Endothelial cell of umbilical vein (primary cell): ENCODE data around the gene KIFC3. TPM values are rescaled to one million over a fixed set of nuclear protein-coding genes. Genes with fewer than 3 reads are reported as not detected.

Experiments used
- BruUV-seq: library from RNA; stranded (reverse); fragments of 400-500 nt; replicated peaks from 2 replicates; lab custom pipeline; 2021; lab: Mats Ljungman, UMichigan
- CTCF ChIA-PET: fragments of 300-600, 350-600 bp; sonication (Branson Sonifier 250); formaldehyde crosslinking; loops from one replicate; lab custom pipeline; 2021; ENCODE audit warnings: antibody characterized with exemption, inconsistent platforms; lab: Charles Lee
- POLR2A ChIA-PET: fragments of 300-600, 350-600 bp; sonication (Branson Sonifier 250); formaldehyde crosslinking; loops from one replicate; lab custom pipeline; 2021; ENCODE audit warnings: antibody characterized with exemption, inconsistent platforms; lab: Charles Lee
- DNase-seq: peaks from one replicate; pipeline ENCODE4 v3.0.0-alpha.2; 2011; ENCODE audit warnings: low read depth, low spot score
- FAIRE-seq: peaks from 2 replicates; lab custom pipeline; 2011; peaks lifted over from hg19 to GRCh38; lab: Jason Lieb, UNC
- H2AFZ ChIP-seq: 2 replicates; pipeline ENCODE4 v1.6.0; 2012; ENCODE audit warnings: low read depth, low read length, control low read depth, inconsistent platforms
- H3K27ac ChIP-seq: 2 replicates; pipeline ENCODE4 v1.5.1; 2011; ENCODE audit warnings: low read depth, mild to moderate bottlenecking, control low read depth, low read length, moderate library complexity; ENCODE audit not compliant: insufficient read depth
- H3K27me3 ChIP-seq, 2 experiments: 2 replicates each; pipeline versions ENCODE4 v1.6.0 to v1.6.1; 2011; ENCODE audit warnings: low read length in 2 of 2, mixed read lengths in 1 of 2; ENCODE audit not compliant: control insufficient read depth in 2 of 2, insufficient read depth in 2 of 2
- H3K36me3 ChIP-seq, 2 experiments: 2 replicates in 1 of 2; 3 replicates in 1 of 2; pipeline ENCODE4 v1.5.1; 2011; ENCODE audit warnings: low read length in 2 of 2, mild to moderate bottlenecking in 1 of 2, moderate library complexity in 1 of 2; ENCODE audit not compliant: control insufficient read depth in 2 of 2, insufficient read depth in 2 of 2; ENCODE audit errors: extremely low read depth in 1 of 2
- H3K4me1 ChIP-seq: 3 replicates; pipeline ENCODE4 v1.5.1; 2011; ENCODE audit warnings: mild to moderate bottlenecking, low read length; ENCODE audit not compliant: control insufficient read depth, insufficient read depth; ENCODE audit errors: extremely low read depth
- H3K4me2 ChIP-seq: 2 replicates; pipeline ENCODE4 v1.6.1; 2011; ENCODE audit warnings: low read length, control low read depth, mixed read lengths; ENCODE audit not compliant: insufficient read depth
- H3K4me3 ChIP-seq, 3 experiments: fragments of 200-600 bp in 1 of 3; sonication (generic), shearing (Covaris generic) in 1 of 3; replicated peaks in 1 of 3; 2 replicates each; pipeline ENCODE4 v1.5.1; 2011 to 2016; ENCODE audit warnings: control low read depth in 3 of 3, low read length in 3 of 3, mild to moderate bottlenecking in 2 of 3, inconsistent platforms in 1 of 3, low read depth in 1 of 3, moderate library complexity in 1 of 3; ENCODE audit not compliant: insufficient read depth in 1 of 3
- H3K79me2 ChIP-seq: 2 replicates; pipeline ENCODE4 v1.6.0; 2012; ENCODE audit warnings: low read length, inconsistent platforms; ENCODE audit not compliant: control insufficient read depth, insufficient read depth
- H3K9ac ChIP-seq: replicated peaks from 2 replicates; pipeline ENCODE3; 2011; ENCODE audit warnings: low read length, control low read depth; ENCODE audit not compliant: insufficient read depth; ENCODE audit errors: extremely low read depth
- H3K9me1 ChIP-seq: replicated peaks from 3 replicates; pipeline ENCODE4 v1.6.0; 2011; ENCODE audit warnings: mild to moderate bottlenecking, low read length; ENCODE audit not compliant: control insufficient read depth, insufficient read depth; ENCODE audit errors: extremely low read depth
- H3K9me3 ChIP-seq: replicated peaks from 2 replicates; pipeline ENCODE4 v1.5.1; 2012; ENCODE audit warnings: low read length, inconsistent platforms; ENCODE audit not compliant: control insufficient read depth, insufficient read depth
- H4K20me1 ChIP-seq: replicated peaks from 2 replicates; pipeline ENCODE3; 2011; ENCODE audit warnings: mild to moderate bottlenecking, low read length; ENCODE audit not compliant: control insufficient read depth, insufficient read depth; ENCODE audit errors: extremely low read depth
- EZH2 ChIP-seq: IDR thresholded peaks from 2 replicates; pipeline ENCODE4 v1.6.1; 2012; ENCODE audit warnings: borderline replicate concordance, low read depth, mild to moderate bottlenecking, moderate library complexity, low read length, inconsistent platforms; ENCODE audit not compliant: severe bottlenecking
- GATA2 ChIP-seq: IDR thresholded peaks from 2 replicates; pipeline ENCODE4 v1.7.0; 2011; ENCODE audit warnings: low read depth, mild to moderate bottlenecking, moderate library complexity, mixed read lengths, low read length; ENCODE audit not compliant: insufficient read length, insufficient read depth
- MAX ChIP-seq: IDR thresholded peaks from 2 replicates; pipeline ENCODE4 v1.6.1; 2011; ENCODE audit not compliant: insufficient read depth, insufficient read length
- MYC ChIP-seq: IDR thresholded peaks from one replicate; pipeline ENCODE4 v1.6.1; 2011; ENCODE audit warnings: mild to moderate bottlenecking, low read depth, low read length
- dilution Hi-C: fragments of 300-500 bp; cut with MboI; formaldehyde crosslinking; loops from one replicate; pipeline ENCODE4 v1.15.0; 2019; ENCODE audit warnings: low sequenced_read_pairs; ENCODE audit not compliant: extremely low pct_ligation_motif_present
- intact Hi-C: fragments of 100-400 bp; cut with micrococcal nuclease; formaldehyde crosslinking; loops from one replicate; pipeline ENCODE4 v1.10.0; 2022
- polyA plus RNA-seq, 4 experiments: library from polyadenylated mRNA; depleted of rRNA in 3 of 4; stranded (reverse) in 3 of 4; unstranded in 1 of 4; fragments of >200 nt; gene quantifications; 2 replicates each; pipeline versions ENCODE4 v1.2.1 to v1.2.3, GENCODE V29; 2011 to 2012; ENCODE audit warnings: missing spikeins in 1 of 4
- total RNA-seq: library from RNA; stranded (reverse); gene quantifications from 2 replicates; pipeline ENCODE4 v1.2.3, GENCODE V29; 2021
- TF ChIP-seq, protein P1 (sequence below), 2 donors: IDR thresholded peaks; 1 replicate in 1 of 2; 2 replicates in 1 of 2; pipeline ENCODE4 v1.5.1; 2011; ENCODE audit warnings: low read length in 2 of 2, mild to moderate bottlenecking in 2 of 2, moderate library complexity in 2 of 2, control low read depth in 1 of 2, inconsistent platforms in 1 of 2, low read depth in 1 of 2; ENCODE audit not compliant: insufficient read depth in 1 of 2; ENCODE audit errors: extremely low read depth in 1 of 2

The KIFC3 gene
- total and polyA plus RNA-seq, 2 donors (not counting 3 experiments of a cell fraction or from before 2014, with no cell fraction given), result 36.3 to 62.2 TPM

GRCh38 chr16:57744642-57744903 is 57.7 kb downstream of the KIFC3 start:
- dilution Hi-C loops, result no loop called here
- FAIRE-seq, result no peak
- peaks cover 0 to 3% of the 10 kb centered on the region in 2 experiments for H3K36me3 ChIP-seq
- intact Hi-C loops, result no loop called here
- TF ChIP-seq MYC (no peak), MAX (no peak), EZH2 (no peak), GATA2 (no peak)
- TF ChIP-seq, protein P1, sequence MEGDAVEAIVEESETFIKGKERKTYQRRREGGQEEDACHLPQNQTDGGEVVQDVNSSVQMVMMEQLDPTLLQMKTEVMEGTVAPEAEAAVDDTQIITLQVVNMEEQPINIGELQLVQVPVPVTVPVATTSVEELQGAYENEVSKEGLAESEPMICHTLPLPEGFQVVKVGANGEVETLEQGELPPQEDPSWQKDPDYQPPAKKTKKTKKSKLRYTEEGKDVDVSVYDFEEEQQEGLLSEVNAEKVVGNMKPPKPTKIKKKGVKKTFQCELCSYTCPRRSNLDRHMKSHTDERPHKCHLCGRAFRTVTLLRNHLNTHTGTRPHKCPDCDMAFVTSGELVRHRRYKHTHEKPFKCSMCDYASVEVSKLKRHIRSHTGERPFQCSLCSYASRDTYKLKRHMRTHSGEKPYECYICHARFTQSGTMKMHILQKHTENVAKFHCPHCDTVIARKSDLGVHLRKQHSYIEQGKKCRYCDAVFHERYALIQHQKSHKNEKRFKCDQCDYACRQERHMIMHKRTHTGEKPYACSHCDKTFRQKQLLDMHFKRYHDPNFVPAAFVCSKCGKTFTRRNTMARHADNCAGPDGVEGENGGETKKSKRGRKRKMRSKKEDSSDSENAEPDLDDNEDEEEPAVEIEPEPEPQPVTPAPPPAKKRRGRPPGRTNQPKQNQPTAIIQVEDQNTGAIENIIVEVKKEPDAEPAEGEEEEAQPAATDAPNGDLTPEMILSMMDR (IDR thresholded peaks at IDR 0.05; ENCODE audit: extremely low read depth in 1 of 2, insufficient read depth in 1 of 2, low read depth in 1 of 2, low read length in 2 of 2), result no peak
- BruUV-seq, result no TSS peak
- no peaks in the 10 kb centered on the region for H4K20me1 ChIP-seq
- no peak overlapping the region for H2AFZ ChIP-seq
- no peak overlapping the region for H3K27ac ChIP-seq
- ChIA-PET POLR2A (no interaction called here), CTCF (interaction anchor here (1.5 kb wide), 1 partner anchor 16 kb away, joined by 3 read pairs; no protein-coding TSS in a partner anchor)
- no peak overlapping the region for H3K4me2 ChIP-seq
- H3K9ac ChIP-seq, result no peak overlapping the region
- H3K4me1 ChIP-seq, result no peaks in the 10 kb centered on the region
- no peak for DNase-seq
- H3K9me1 ChIP-seq, result no peaks in the 10 kb centered on the region
- no peaks in the 10 kb centered on the region for H3K9me3 ChIP-seq
- H3K4me3 ChIP-seq, result no peak overlapping the region
- H3K79me2 ChIP-seq, result no peaks in the 10 kb centered on the region
- no peaks in the 10 kb centered on the region for H3K27me3 ChIP-seq
